RPMI7951 (cell line): ENCODE measurements around the gene TINAGL1. TPM values are rescaled to one million over a fixed set of nuclear protein-coding genes. Genes with fewer than 3 reads are reported as not detected.

Source experiments
- DNase-seq: peaks from one replicate; pipeline ENCODE4 v3.0.0-alpha.2; 2012; ENCODE audit warnings: low read depth
- total RNA-seq: library from RNA; depleted of rRNA; stranded (reverse); fragments of >200 nt; shearing (Covaris generic); gene quantifications from 2 replicates; pipeline ENCODE4 v1.2.3, GENCODE V29; 2014; rRNA removed

Gene TINAGL1
- total RNA-seq, 1 experiment from 2014 or later = 7.0 TPM

- DNase-seq = peak; percentile 46
Observed at GRCh38 chr1:31627301-31627929, 51.1 kb downstream of the TINAGL1 start.

- no peak for DNase-seq
Observed at GRCh38 chr1:31627930-31628559, 51.7 kb downstream of the TINAGL1 start.

- no peak for DNase-seq
Observed at GRCh38 chr1:31628931-31629556, 52.7 kb downstream of the TINAGL1 start.

- no peak for DNase-seq
Observed at GRCh38 chr1:31632649-31633048, 56.3 kb downstream of the TINAGL1 start.

- no peak for DNase-seq
Observed at GRCh38 chr1:31633117-31633516, 56.8 kb downstream of the TINAGL1 start.

Other genes starting within 250 kb of the TINAGL1 start
- 6.6 and 11.8 TPM in 2 replicates for gene FABP3, start 203.4 kb upstream of the TINAGL1 start, total RNA-seq
- gene SERINC2, start 163.3 kb upstream of the TINAGL1 start, total RNA-seq = 194 and 269 TPM in 2 replicates
- gene HCRTR1, start 41.2 kb downstream of the TINAGL1 start, total RNA-seq = not detected in 2 replicates
- 114 and 146 TPM in 2 replicates for gene PEF1, start 68.4 kb downstream of the TINAGL1 start, total RNA-seq
- gene COL16A1, start 127.5 kb downstream of the TINAGL1 start, total RNA-seq = 6.9 and 7.1 TPM in 2 replicates
- 3.4 and 6.7 TPM in 2 replicates for gene ADGRB2, start 187.8 kb downstream of the TINAGL1 start, total RNA-seq
- gene SPOCD1, start 239.5 kb downstream of the TINAGL1 start, total RNA-seq = 9.6 and 12.4 TPM in 2 replicates